Measurements from ENCODE around the gene TVP23A.
"Not testable (repeated sequence)": the region's sequence is repeated elsewhere in the genome, so short reads cannot be mapped to it uniquely, and the experiment has no call there.

DNA sequence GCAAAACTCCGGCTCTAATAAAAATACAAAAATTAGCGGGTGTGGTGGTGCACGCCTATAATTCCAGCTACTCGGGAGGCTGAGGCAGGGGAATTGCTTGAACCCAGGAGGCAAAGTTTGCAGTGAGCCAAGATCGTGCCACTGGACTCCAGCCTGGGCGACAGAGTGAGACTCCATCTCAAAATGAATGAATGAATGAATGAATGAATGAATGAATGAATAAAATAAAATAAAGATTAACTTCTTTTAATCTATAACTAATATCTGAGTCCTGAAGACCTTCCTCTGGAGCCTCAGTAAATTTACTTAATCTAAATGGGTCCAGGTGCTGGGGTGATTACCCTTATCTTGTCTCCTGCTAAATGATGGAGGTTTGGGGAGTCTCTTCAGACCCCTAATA is 38.7 kb downstream of the TVP23A start:
- TF ChIP-seq, protein P1, sequence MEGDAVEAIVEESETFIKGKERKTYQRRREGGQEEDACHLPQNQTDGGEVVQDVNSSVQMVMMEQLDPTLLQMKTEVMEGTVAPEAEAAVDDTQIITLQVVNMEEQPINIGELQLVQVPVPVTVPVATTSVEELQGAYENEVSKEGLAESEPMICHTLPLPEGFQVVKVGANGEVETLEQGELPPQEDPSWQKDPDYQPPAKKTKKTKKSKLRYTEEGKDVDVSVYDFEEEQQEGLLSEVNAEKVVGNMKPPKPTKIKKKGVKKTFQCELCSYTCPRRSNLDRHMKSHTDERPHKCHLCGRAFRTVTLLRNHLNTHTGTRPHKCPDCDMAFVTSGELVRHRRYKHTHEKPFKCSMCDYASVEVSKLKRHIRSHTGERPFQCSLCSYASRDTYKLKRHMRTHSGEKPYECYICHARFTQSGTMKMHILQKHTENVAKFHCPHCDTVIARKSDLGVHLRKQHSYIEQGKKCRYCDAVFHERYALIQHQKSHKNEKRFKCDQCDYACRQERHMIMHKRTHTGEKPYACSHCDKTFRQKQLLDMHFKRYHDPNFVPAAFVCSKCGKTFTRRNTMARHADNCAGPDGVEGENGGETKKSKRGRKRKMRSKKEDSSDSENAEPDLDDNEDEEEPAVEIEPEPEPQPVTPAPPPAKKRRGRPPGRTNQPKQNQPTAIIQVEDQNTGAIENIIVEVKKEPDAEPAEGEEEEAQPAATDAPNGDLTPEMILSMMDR (IDR thresholded peaks at IDR 0.05; ENCODE audit: poor library complexity, severe bottlenecking), result not testable (repeated sequence)
- not testable (repeated sequence) for TF ChIP-seq MXI1 (conservative IDR thresholded peaks at IDR 0.05; ENCODE audit: poor library complexity, severe bottlenecking); REST (IDR thresholded peaks at IDR 0.05; ENCODE audit: borderline replicate concordance)
